NCI-H345 treated with DMSO at 0.1 percent for 48 hours (cell line): Measurements from ENCODE around the gene VAMP5.
"Not testable (repeated sequence)": the region's sequence is repeated elsewhere in the genome, so short reads cannot be mapped to it uniquely, and the experiment has no call there.

Experiments used
- DNase-seq: peaks from one replicate; lab custom pipeline; 2025; ENCODE audit not compliant: unreplicated experiment; lab: John Stamatoyannopoulos, UW

Gene VAMP5

DNA sequence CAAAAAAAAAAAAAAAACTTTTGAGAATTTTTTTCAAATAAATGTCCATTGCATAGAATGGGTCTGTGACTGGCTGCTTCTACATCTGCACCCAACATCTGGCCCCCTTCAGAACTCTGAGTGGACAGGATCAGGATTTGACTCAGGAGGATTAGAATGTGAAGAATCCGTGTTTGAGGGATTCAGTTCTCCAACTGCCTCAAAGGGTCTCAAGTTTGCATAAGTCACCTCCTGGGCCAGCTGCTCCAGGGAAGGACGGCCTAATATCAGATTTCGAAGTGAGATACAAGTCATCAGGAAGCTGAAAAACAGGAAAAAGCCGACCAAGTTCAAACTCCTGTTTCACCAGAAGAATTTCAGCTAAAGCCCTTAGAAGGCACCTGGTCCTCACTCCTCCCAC is 34.4 kb upstream of the VAMP5 start:
- no peak for DNase-seq

DNA sequence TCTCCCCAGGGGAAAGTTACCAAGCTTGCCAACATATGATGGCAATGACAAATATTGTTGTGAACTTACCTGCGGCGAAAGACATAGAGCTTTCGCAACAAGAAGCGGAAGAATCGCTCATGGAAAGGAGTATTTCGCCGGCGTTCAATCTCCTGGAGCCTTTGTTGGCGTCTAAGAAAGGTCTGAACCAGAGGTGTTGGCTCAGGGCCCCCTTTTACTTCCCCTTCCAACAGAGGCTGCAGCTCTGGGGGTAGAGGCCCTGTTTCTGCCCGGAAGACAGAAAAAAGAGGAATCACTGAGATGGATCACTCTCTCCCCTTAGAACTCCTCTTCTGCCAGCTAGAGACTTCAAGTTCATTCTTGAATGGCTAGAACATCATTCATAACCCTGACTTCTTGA is 33.7 kb upstream of the VAMP5 start:
- DNase-seq = no peak

- DNase-seq = peak; percentile 53
Observed at GRCh38 chr2:85551698-85552678, 32.2 kb upstream of the VAMP5 start.

GRCh38 chr2:85553184-85553583 is 31.0 kb upstream of the VAMP5 start:
- DNase-seq = no peak

DNA sequence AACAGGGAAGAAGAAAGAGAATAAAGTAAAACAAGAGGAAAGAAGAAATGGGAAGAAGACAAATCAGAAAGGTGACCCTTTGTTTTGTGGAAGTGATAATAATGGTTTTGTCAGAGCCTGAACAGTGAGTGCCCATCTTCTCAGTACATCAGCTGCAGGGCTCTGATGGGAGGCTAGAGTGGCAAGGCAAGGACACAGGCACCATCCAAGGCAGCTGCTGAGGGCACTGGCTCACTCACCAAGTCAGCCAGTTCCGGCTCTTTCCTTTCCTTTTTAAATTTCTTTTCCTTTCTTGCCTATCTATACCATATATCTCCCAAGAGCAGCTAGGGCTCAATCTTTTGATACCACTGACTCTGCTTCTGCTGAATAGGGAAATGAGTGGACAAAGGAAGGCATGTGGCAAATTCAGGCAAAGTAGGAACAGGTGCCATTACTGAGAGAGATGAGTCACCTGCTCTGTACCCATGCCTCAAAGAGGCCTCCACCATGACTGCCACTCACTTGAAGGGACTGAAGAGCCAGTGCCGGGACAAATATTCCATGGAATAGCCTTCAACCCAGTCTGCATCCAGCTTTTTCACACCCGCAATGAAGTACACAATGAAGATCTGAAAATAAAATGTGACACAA is 29.1 kb upstream of the VAMP5 start:
- no peak for DNase-seq

GRCh38 chr2:85557130-85557529 is 27.1 kb upstream of the VAMP5 start:
- DNase-seq = no peak

GRCh38 chr2:85558160-85558559 is 26.1 kb upstream of the VAMP5 start:
- no peak for DNase-seq

- not testable (repeated sequence) for DNase-seq
Observed at GRCh38 chr2:85560403-85560726, 23.9 kb upstream of the VAMP5 start.

DNA sequence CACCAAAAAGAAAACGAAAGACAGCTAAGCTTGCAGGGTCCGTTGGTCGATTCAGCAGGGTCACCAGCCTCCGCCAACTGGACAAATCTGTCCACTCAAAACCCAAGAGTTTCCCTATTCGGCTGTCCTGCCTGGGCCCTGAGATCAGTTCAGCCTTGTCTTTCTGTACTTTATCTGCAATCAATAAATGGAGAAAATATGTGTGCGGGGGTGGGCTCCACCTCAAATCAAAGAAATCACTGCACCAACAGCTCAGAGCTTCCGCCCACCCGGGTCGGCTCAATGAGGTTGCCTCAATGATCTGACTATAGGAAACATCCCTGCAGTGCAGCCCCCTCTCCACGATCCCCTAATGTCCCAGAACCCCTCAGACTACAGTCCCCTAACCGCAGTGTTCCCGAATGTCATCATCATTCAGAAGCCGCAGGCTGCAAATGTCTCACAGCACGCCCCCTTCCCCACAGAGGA is 23.4 kb upstream of the VAMP5 start:
- DNase-seq = no peak

GRCh38 chr2:85561280-85562212 is 22.7 kb upstream of the VAMP5 start, which contains the start of gene GGCX:
Gene GGCX (minus strand): TSS chr2:85561493. CDS start chr2:85561428, 65 bp downstream.
- DNase-seq = peak; percentile 86

DNA sequence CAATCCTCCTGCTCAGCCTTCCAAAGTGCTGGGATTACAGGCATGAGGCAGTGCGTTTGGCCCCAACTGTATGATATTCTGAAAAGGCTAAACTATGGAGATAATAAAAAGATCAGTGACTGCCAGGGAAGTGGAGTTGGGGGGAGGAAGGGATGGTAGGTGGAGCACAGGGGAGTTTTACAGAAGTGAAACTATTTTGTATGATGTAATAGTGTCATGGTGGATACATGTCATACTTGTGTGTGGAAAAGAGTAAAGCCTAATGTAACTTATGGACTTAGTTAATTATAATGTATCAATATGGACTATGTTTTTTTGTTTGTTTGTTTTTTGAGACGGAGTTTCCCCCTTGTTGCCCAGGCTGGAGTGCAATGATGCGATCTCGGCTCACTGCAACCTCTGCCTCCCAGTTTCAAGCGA is 20.1 kb upstream of the VAMP5 start:
- no peak for DNase-seq

GRCh38 chr2:85566265-85566664 is 18.0 kb upstream of the VAMP5 start:
- DNase-seq = no peak

- DNase-seq = no peak
Observed at GRCh38 chr2:85575739-85576138, 8.5 kb upstream of the VAMP5 start.

DNA sequence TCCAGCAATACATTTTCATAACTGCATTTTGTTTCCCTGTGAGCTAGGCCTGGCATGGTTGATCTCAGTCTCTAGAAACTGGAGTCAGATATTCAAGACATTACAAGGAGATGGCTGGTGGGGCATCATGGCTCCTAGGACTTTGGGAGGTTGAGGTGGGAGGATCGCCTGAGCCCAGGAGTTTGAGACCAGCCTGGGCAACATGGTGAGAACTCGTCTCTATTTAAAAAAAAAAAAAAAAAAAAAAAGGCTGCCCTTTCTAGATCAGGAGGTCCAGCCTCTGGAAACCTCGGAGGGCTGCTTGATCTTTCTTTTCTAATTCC is 7.2 kb upstream of the VAMP5 start:
- no peak for DNase-seq

DNA sequence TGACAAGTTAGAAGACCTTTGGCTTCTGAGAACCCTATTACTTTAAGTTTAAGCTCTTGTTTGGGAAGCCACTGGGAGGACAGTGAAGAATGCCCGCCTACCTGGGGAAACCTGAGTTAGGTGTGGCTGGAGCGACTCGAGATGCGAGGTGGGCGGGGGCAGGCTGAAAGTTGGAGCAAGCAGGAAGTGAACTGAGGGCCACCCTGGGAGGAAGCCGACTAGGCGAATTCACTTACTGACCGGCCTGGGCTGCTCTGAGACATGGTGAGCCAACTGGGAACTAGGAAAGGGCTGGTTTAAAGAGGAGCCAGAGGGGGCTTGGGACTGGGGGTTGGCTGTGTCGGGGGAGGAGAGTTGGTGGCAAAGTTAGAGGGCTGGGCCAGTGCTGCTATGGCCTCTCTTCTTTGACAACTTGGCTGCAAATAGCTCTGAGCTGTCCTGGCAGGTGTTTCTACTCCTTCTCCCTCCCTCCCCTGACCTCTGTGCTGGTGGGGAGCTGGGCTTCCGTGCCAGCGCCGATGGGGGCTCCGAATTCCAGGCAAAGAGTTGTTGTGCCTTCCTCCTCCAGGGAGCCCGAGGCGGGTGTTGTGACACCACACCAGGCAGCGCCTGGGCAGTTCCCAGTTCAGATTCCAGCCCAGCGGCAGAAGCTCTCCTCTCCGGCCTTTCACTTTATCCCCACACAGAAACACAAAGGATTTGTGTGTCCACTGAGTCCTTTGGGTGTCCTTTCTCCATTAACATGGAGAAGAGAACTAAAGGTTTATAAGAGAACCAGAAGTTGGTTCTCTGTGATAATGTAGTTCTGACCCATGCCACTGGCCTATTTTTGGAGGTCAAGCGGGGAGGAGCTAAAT is 6.6 kb upstream of the VAMP5 start, which contains the start of gene VAMP8:
VAMP8 (plus strand) TSS at position 201 of the 857 bp plus-strand sequence; CDS start at position 262, 61 bp downstream.
- no peak for DNase-seq

DNA sequence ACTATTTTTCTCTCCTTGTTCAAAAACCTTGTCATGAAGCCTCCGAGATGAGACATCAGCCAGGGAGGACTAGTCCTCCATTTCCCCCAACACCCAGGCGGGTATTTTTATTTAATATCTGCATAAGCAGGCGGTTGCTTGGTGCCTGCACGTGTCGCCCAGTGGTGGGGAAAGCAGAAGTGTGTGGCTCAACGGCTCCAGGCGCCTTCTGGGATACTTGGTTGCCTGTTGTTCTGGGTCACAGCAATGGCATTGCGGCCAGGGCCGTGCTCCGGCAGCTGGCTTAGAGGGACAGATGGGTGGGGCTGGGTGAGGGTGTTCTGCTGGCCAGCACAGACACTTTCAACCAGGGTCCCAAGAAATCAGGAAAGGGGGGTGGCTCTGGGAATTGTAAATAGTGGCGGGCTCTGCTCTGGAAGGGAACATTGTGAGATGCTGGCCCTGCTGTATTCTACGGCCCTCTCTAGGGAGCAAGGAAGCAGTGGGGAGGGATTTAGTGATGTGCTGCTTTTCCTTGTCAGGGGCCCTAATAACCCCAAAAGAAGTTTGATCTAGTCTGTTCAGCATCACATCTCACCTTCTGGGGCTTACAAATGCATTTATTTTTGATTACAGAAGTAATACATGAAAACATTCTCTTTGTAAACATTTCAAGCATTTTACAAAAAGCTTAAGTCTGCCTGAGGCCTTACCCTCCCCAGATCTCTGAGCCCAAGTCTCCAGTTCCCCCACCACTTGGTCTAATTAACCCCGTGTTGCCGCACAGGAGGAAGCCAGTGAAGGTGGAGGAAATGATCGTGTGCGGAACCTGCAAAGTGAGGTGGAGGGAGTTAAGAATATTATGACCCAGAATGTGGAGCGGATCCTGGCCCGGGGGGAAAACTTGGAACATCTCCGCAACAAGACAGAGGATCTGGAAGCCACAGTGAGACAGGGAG is 5.7 kb upstream of the VAMP5 start:
- no peak for DNase-seq

DNA sequence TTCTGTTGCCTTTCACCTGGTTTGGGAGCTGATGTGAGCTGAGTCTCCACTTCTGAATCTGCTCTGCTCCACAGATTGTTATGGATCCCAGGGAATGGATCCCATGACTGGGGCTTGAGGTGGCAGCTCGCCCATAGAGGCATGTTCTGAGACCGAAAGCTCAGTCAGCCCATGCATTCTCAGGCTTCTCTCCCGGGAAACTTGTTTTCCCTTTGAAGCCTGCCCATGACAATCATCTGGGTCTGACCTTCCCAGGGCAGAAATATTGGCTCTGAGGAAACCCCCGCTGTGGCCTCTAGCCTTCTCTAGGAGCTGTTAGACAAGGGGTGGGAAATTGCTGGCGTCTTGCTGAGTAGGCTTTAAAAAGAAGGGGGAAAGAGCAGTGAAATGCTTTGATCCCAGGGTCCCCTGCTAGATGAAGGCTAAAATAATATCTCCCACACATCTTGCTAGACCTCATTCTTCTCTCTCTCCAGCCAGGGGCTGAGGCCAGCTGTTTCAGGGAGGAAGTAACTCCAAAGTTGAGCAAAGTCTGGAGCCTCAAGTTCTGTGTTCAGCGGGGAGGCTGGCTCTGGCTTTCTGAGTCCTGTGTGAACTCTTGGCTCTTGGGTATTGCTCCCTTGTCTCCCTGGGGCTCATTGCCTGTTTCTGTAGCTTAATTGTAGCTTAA is 4.8 kb upstream of the VAMP5 start:
- no peak for DNase-seq

DNA sequence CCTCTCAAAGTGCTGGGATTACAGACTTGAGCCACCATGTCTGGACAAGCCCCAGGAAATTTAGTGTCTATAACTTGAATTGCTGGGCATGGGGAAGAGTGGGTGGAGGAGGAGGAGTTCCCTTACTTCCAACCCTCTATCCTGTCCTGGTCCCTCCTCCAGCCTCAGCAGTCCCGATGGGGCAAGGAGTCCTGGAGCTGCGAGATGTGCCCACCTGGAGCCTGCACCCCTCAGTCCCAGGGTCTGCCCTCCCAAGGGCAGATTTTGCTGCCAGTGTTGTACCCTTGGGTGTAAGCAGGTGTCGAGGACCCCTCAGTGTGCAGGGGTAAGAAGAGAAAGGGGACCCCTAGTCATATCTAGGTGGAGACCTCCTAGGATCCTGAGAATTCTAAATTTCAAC is 4.0 kb upstream of the VAMP5 start:
- DNase-seq = no peak

DNA sequence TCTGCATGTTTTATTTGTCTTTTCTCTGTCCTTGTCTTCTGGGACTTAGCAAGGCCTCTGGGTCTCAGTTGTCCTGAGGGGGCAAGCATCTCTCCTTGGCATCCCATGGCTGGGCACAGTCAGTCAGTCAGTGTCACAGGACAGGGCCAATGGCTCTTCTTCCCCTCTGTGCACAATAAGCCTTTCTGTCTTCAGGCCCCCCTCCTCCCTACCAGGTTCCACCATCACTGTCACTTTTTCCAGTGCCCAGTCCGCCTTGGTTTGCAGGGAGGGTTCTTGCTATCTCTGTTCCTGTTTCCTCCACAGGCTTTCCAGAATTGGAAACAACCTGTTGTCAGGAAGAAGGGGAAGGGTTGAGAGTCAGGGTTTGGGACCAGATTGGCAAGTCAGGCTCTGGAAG is 1.7 kb upstream of the VAMP5 start:
- no peak for DNase-seq
